ENCODE data around the gene RHOXF1. TPM values are rescaled to one million over a fixed set of nuclear protein-coding genes. Genes with fewer than 3 reads are reported as not detected.

The RHOXF1 gene
- total and polyA plus RNA-seq, 10 of the 15 experiments (the other 5 are each of a cell fraction or from before 2014, with no cell fraction given) = 0.10 to 2.5 TPM; not detected in 8

- CTCF ChIA-PET = interaction anchor here (1.4 kb wide), 1 partner anchor 77 kb away, joined by 3 read pairs; no protein-coding TSS in a partner anchor
- Histone ChIP-seq H4K20me1 (ENCODE audit: control insufficient read depth, insufficient read depth) (no peaks in the 10 kb centered on the region), H3K79me2 (ENCODE audit: control insufficient read depth, insufficient read depth, low read length) (no peaks in the 10 kb centered on the region), H3K4me2 (ENCODE audit: control insufficient read depth, insufficient read depth) (no peak overlapping the region), H3K4me3 (no peak overlapping the region), H3K9me3 (replicated peaks; ENCODE audit: control insufficient read depth, insufficient read depth, low read length) (no peaks in the 10 kb centered on the region), H2AFZ (ENCODE audit: control insufficient read depth, low read depth, low read length) (no peak overlapping the region), H3K36me3 (ENCODE audit: control insufficient read depth in 2 of 2, insufficient read depth in 2 of 2, low read length in 1 of 2) (no peaks in the 10 kb centered on the region), H3K27me3 (replicated peaks in 1 of 2; ENCODE audit: control insufficient read depth in 2 of 2, insufficient read depth in 2 of 2, low read length in 1 of 2) (no peaks in the 10 kb centered on the region), H3K27ac (ENCODE audit: control insufficient read depth, insufficient read depth) (no peak overlapping the region), H3K4me1 (ENCODE audit: control insufficient read depth, insufficient read depth, low read length) (no peaks in the 10 kb centered on the region), H3K9ac (ENCODE audit: control insufficient read depth, insufficient read depth, low read length) (no peak overlapping the region)
- RAD21 ChIA-PET (ENCODE audit: unreplicated experiment) = no interaction called here
- WGBS (ENCODE audit: insufficient coverage, insufficient replicate concordance, low lambda C conversion rate, missing lambda C conversion rate) = 13% methylated on average over 3 of the region's 3 CpGs
- SMC1A ChIA-PET (ENCODE audit: uncharacterized antibody, unreplicated experiment) = interaction anchor here (0.8 to 1.3 kb wide), 3 partner anchors 9 to 35 kb away, joined by 3 to 4 read pairs (median 4); no protein-coding TSS in a partner anchor
- FAIRE-seq (no peak), ATAC-seq (peak; percentile 69), DNase-seq (ENCODE audit: low read depth, low spot score) (no peak)
- intact Hi-C loops (cut with micrococcal nuclease; ENCODE audit: unreplicated experiment) (no loop called here), in situ Hi-C loops (cut with MboI) (loop anchor here (25.0 kb wide), 1 partner anchor 150 kb away; no protein-coding TSS in a partner anchor)
- POLR2A ChIA-PET = interaction anchor here (0.9 kb wide), 1 partner anchor 136 kb away, joined by 3 read pairs; no protein-coding TSS in a partner anchor
- BruUV-seq (replicated peaks) = no TSS peak
- TF ChIP-seq CHD2 (IDR thresholded peaks at IDR 0.05; ENCODE audit: borderline replicate concordance, low read depth, low read length) (no peak), CUX1 (IDR thresholded peaks at IDR 0.05; ENCODE audit: insufficient replicate concordance, low read depth, low read length) (no peak), IKZF1 (conservative IDR thresholded peaks at IDR 0.05) (0 out of 2 replicates have a peak, but pooled peaks have one; percentile 14), SPI1 (IDR thresholded peaks at IDR 0.05; ENCODE audit: borderline replicate concordance, insufficient read depth, low read depth, low read length) (peak; percentile 42; the same call in 1 of the 2 replicates), POLR2AphosphoS5 (IDR thresholded peaks at IDR 0.05; ENCODE audit: low read length) (no peak), NRF1 (conservative IDR thresholded peaks at IDR 0.05; ENCODE audit: low read depth, low read length) (no peak), BCL3 (IDR thresholded peaks at IDR 0.05; ENCODE audit: borderline replicate concordance, insufficient read depth, low read depth, low read length, poor library complexity, severe bottlenecking) (no peak), BCL11A (IDR thresholded peaks at IDR 0.05; ENCODE audit: low read depth, low read length) (0 out of 2 replicates have a peak, but pooled peaks have one; percentile 14), MTA3 (IDR thresholded peaks at IDR 0.05; ENCODE audit: borderline replicate concordance, low read length) (no peak)
- TF ChIP-seq, protein P1, sequence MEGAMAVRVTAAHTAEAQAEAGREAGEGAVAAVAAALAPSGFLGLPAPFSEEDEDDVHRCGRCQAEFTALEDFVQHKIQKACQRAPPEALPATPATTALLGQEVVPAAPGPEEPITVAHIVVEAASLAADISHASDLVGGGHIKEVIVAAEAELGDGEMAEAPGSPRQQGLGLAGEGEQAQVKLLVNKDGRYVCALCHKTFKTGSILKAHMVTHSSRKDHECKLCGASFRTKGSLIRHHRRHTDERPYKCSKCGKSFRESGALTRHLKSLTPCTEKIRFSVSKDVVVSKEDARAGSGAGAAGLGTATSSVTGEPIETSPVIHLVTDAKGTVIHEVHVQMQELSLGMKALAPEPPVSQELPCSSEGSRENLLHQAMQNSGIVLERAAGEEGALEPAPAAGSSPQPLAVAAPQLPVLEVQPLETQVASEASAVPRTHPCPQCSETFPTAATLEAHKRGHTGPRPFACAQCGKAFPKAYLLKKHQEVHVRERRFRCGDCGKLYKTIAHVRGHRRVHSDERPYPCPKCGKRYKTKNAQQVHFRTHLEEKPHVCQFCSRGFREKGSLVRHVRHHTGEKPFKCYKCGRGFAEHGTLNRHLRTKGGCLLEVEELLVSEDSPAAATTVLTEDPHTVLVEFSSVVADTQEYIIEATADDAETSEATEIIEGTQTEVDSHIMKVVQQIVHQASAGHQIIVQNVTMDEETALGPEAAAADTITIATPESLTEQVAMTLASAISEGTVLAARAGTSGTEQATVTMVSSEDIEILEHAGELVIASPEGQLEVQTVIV (IDR thresholded peaks at IDR 0.05; ENCODE audit: borderline replicate concordance, partially characterized antibody) = no peak
These were observed 21.1 kb upstream of the RHOXF1 start for GRCh38 chrX:120136840-120137239.
